GM19035 (cell line): ENCODE data around the gene ADGRD1.

ENCODE experiments used
- ATAC-seq: cut with Tn5 transposase; IDR thresholded peaks from one replicate; pipeline ENCODE4 v1.9.1; 2021; ENCODE audit not compliant: unreplicated experiment

ADGRD1 gene

GRCh38 chr12:131051155-131051473, 97.4 kb downstream of the ADGRD1 start:
- no peak for ATAC-seq

DNA sequence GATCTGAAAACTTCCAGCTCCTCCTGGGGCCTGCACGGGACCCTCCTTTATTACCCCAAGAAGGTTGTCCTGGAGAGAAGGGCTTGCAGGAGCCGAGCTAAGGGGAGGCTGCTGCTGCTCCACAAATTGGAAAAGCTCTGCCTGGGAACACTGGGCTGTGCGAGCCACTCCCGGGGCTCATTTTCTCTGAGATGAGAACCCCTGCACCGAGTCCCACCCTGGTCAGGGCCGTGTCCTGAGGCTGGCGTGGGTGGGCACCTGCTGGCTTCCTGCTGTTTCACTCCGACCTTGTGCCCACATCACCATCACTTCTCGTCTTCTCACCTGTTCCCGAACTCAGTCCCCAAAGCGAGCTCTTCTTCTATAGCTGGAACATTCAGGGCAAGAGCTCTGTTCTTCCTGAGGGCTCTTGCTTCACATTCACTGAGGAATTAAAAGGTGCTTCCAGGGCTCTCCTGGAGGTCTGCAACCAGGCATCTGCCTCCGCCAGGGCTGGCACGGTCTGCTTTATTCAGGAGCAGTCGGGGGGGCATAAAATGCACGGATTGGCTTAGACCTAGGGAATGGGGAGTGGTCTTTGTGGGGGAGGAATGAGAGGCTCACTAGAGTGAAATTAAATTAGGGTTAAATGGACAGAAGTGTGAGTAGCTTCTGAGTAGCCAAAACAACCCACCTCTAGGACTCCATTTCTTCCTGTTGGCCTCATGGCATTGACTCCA, 98.5 kb downstream of the ADGRD1 start:
- ATAC-seq: no peak

GRCh38 chr12:131052929-131053328, 99.2 kb downstream of the ADGRD1 start:
- ATAC-seq: no peak

DNA sequence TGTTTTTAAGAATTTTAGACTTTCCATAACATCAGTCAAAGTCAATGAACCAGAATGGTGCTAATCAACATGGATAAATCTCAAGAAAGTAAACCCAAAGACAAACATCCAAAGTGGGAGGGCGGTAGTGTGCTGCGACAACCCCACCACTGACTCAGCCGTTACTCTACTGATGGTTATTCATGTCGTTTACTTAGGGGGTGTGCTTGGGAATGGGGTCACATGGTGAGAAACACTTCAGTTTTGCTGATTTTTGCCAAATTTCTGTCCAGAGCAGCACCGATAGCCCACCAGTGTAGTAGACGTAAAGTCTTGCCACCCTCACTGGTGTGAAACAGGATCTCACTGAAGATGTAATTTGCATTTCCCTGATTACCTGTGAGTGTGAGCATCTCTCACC, 99.9 kb downstream of the ADGRD1 start:
- ATAC-seq: no peak

GRCh38 chr12:131054345-131055092, 100.8 kb downstream of the ADGRD1 start:
- ATAC-seq: no peak

DNA sequence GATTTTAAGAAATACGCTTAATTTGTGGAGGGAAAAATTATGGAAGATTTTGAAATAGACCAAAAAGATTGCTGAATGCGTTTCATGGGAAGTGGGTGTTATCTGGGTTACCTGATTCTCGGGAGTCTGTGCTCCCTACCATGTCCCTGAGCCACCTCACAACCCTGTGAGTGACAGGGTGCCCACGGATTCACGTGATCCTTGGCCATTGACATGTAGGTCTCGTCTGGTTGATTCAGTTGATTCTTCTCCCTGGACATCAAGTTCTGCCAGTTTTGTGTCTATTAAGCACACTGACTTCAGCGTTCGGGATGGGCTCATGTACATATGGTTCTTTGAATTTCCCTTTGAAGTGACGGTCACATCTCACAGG, 101.4 kb downstream of the ADGRD1 start:
- ATAC-seq: no peak

- ATAC-seq: no peak
Observed at GRCh38 chr12:131055596-131056233, 102.0 kb downstream of the ADGRD1 start.

GRCh38 chr12:131056626-131057025, 102.9 kb downstream of the ADGRD1 start:
- no peak for ATAC-seq

GRCh38 chr12:131057211-131057721, 103.6 kb downstream of the ADGRD1 start:
- ATAC-seq: no peak

- ATAC-seq: no peak
Observed at GRCh38 chr12:131057722-131058515, 104.2 kb downstream of the ADGRD1 start.

DNA sequence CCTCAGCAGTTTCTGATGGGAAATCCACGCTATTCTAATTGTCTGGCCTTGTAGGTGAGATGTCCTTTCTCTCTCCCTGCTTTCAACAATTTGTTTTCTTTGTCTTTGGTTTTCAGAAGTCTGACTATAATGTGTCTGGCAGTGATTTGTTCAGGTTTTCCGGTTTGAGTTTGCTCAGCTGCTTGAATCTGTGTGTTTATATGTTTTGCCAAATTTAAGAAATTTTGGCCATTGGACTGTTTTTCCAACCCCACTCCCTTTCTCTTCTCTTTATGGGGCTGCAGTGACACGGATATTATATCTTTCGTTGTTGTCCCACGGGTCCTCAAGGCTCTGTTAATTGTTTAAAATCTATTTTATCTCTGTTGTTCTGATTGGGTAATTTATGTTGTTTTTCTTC, 105.0 kb downstream of the ADGRD1 start:
- ATAC-seq: no peak

DNA sequence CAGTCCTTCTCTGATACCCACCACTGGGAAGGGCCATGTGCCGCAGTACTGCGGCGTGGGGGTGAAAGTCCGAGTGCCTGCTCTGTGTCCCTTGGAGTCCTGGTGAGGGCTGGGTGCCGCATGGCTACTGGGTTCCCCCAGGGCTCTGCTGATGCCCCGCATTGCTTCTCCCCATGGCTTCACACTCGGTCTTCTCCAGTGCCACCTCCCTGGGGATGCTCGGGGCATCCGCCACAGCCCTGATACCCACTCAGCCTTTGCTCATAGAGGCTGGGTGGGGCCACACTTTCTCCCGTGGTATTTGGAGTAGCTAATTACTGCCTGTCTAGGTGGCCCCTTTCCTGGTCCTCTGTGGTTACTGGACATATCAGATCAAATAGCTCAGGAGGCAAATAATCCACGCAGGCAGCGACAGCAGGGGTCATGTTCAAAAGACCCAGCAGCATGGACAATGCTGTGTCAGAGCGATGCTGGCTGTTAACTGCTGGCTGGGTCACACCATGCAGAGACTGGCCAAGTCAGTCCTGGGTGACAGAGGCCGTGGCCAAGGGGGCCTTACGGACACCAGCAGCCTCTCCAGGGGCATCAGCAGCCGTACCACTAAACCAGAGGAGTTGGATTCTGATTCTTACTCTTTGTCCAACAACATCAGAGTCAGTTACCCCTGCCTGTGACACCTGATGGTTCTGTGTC, 106.5 kb downstream of the ADGRD1 start:
- no peak for ATAC-seq

DNA sequence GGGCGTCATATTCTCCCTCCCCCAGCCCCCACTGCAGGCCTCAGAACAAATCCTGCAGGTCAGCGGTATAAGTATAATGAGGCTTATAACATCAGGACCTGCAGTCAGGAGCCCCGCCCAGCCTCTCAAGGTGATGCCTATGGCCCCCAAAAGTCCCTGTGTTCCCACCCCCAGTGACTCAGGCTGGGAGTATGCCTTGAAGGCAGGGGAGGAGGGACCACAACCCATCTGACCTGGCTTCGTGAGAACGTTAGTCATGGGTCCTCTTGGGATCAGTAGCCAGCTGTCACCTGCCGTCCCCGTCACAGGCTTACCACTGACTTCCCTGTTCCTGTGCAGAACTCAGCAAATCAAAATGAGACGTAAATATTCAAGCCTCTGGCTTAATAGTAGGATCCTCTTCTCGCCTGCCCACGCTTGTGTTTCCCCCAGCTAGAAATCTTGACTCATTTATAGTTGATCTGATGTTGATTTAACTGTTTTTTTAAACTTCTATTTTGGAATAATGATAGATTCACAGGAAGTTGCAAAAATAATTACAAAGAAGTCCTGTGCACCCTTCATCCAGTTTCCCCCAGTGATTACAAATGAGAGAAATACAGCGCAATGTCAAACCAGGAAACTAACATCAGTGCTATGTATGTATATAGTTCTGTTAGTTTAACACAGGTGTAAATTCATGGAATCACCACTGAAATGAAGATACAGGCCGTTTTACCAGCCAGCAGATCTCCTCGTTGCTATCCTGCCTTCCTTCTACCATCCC, 107.5 kb downstream of the ADGRD1 start:
- no peak for ATAC-seq

DNA sequence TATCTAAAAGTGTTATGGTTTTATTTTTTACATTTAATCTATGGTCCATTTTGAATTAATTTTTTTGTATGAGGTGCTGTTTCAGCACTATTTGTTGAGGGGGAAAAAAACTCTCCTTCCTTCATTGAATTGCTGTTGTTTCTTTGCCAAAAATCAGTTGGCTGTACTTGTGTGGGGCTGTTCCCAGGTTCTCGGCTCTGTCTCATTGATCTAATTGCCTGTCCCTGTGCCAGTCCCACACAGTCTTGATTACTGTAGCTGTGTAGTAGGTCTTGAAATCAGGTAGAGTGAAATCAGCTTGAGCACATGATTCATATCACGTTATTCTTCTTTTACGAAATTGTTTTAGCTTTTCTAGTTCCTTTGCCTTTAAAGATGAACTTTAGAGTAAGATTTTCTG, 109.7 kb downstream of the ADGRD1 start:
- ATAC-seq: no peak

- no peak for ATAC-seq
Observed at GRCh38 chr12:131063960-131064359, 110.3 kb downstream of the ADGRD1 start.

- no peak for ATAC-seq
Observed at GRCh38 chr12:131065279-131065678, 111.6 kb downstream of the ADGRD1 start.

DNA sequence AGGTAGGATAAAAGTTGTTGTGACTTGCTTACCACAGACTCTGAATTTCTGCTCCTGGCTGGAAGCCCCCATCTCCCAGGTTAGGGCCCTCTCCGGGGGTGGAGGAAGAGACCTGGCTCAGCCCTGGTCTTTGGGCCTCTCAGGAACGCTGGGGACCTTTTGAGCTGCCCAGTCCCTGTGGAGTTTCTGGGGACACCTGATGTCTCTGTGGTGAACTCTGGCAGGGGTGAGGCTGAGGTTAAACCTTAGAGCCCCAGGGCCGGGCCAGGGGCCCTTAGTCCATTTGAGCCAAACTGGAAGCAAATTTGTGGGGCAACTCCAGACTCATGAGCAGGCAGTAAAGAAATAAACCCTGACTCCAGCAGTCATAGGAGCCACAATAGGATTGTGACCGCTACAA, 112.1 kb downstream of the ADGRD1 start:
- no peak for ATAC-seq

GRCh38 chr12:131066207-131066885, 112.6 kb downstream of the ADGRD1 start:
- ATAC-seq: no peak

GRCh38 chr12:131066886-131067490, 113.3 kb downstream of the ADGRD1 start:
- no peak for ATAC-seq
